Measurements from ENCODE around the gene KLF11.

KLF11 gene

GRCh38 chr2:10043256-10043905 is at the start of gene KLF11:
KLF11 (plus strand) TSS chr2:10043550; CDS start chr2:10043717, 167 bp downstream.
- no peak within 1 kb of the TSS for H3K27ac ChIP-seq

GRCh38 chr2:9994462-9994861 is 48.9 kb upstream of the KLF11 start:
- H3K36me3 ChIP-seq (ENCODE audit: insufficient read depth, low read length): no peaks in the 10 kb centered on the region
- DNase-seq (ENCODE audit: low read depth, low spot score): no peak
- H3K9me3 ChIP-seq (ENCODE audit: low read depth, low read length): no peaks in the 10 kb centered on the region
- no peak overlapping the region for H3K4me3 ChIP-seq
- H3K27ac ChIP-seq: no peak overlapping the region
- no peak overlapping the region for H3K9ac ChIP-seq (ENCODE audit: insufficient read length)
- TF ChIP-seq EZH2 (IDR thresholded peaks at IDR 0.05) (no peak), POLR2AphosphoS5 (IDR thresholded peaks at IDR 0.05; ENCODE audit: borderline replicate concordance, low read depth, low read length) (no peak), FOXP2 (optimal IDR thresholded peaks at IDR 0.05; ENCODE audit: control extremely low read depth, extremely low read length, insufficient read depth) (no peak)

More at GRCh38 chr2:10043256-10043905, at the start of gene KLF11:
- Histone ChIP-seq H3K4me3 (peak within 1 kb of the TSS; percentile 75), H3K9me3 (ENCODE audit: low read depth, low read length) (no peaks in the 10 kb centered on the region), H3K36me3 (ENCODE audit: insufficient read depth, low read length) (peaks cover 6% of the 10 kb centered on the region; the same call in 1 of the 2 replicates), H3K9ac (ENCODE audit: insufficient read length) (peak within 1 kb of the TSS; percentile 73)
- TF ChIP-seq FOXP2 (optimal IDR thresholded peaks at IDR 0.05; ENCODE audit: control extremely low read depth, extremely low read length, insufficient read depth): no peak
- no peak for TF ChIP-seq POLR2AphosphoS5 (IDR thresholded peaks at IDR 0.05; ENCODE audit: borderline replicate concordance, low read depth, low read length)
- TF ChIP-seq EZH2 (IDR thresholded peaks at IDR 0.05): no peak
- DNase-seq (ENCODE audit: low read depth, low spot score): no peak

GRCh38 chr2:9995059-9995458 is 48.3 kb upstream of the KLF11 start:
- TF ChIP-seq FOXP2 (optimal IDR thresholded peaks at IDR 0.05; ENCODE audit: control extremely low read depth, extremely low read length, insufficient read depth) (no peak), POLR2AphosphoS5 (IDR thresholded peaks at IDR 0.05; ENCODE audit: borderline replicate concordance, low read depth, low read length) (no peak), EZH2 (IDR thresholded peaks at IDR 0.05) (no peak)
- no peak for DNase-seq (ENCODE audit: low read depth, low spot score)
- no peak overlapping the region for H3K27ac ChIP-seq
- H3K4me3 ChIP-seq: no peak overlapping the region
- no peaks in the 10 kb centered on the region for H3K9me3 ChIP-seq (ENCODE audit: low read depth, low read length)
- H3K9ac ChIP-seq (ENCODE audit: insufficient read length): no peak overlapping the region
- no peaks in the 10 kb centered on the region for H3K36me3 ChIP-seq (ENCODE audit: insufficient read depth, low read length)

GRCh38 chr2:9996321-9996720 is 47.0 kb upstream of the KLF11 start:
- no peak overlapping the region for H3K9ac ChIP-seq (ENCODE audit: insufficient read length)
- DNase-seq (ENCODE audit: low read depth, low spot score): no peak
- no peak overlapping the region for H3K4me3 ChIP-seq
- TF ChIP-seq FOXP2 (optimal IDR thresholded peaks at IDR 0.05; ENCODE audit: control extremely low read depth, extremely low read length, insufficient read depth) (no peak), EZH2 (IDR thresholded peaks at IDR 0.05) (no peak), POLR2AphosphoS5 (IDR thresholded peaks at IDR 0.05; ENCODE audit: borderline replicate concordance, low read depth, low read length) (no peak)
- no peaks in the 10 kb centered on the region for H3K9me3 ChIP-seq (ENCODE audit: low read depth, low read length)
- H3K36me3 ChIP-seq (ENCODE audit: insufficient read depth, low read length): no peaks in the 10 kb centered on the region
- H3K27ac ChIP-seq: no peak overlapping the region

GRCh38 chr2:9997936-9998335 is 45.4 kb upstream of the KLF11 start:
- Histone ChIP-seq H3K27ac (no peak overlapping the region), H3K9ac (ENCODE audit: insufficient read length) (no peak overlapping the region), H3K4me3 (no peak overlapping the region), H3K9me3 (ENCODE audit: low read depth, low read length) (no peaks in the 10 kb centered on the region), H3K36me3 (ENCODE audit: insufficient read depth, low read length) (no peaks in the 10 kb centered on the region)
- TF ChIP-seq FOXP2 (optimal IDR thresholded peaks at IDR 0.05; ENCODE audit: control extremely low read depth, extremely low read length, insufficient read depth): no peak
- TF ChIP-seq POLR2AphosphoS5 (IDR thresholded peaks at IDR 0.05; ENCODE audit: borderline replicate concordance, low read depth, low read length): no peak
- no peak for TF ChIP-seq EZH2 (IDR thresholded peaks at IDR 0.05)
- no peak for DNase-seq (ENCODE audit: low read depth, low spot score)

- Histone ChIP-seq H3K9ac (ENCODE audit: insufficient read length) (no peak overlapping the region), H3K36me3 (ENCODE audit: insufficient read depth, low read length) (no peaks in the 10 kb centered on the region), H3K27ac (no peak overlapping the region), H3K9me3 (ENCODE audit: low read depth, low read length) (no peaks in the 10 kb centered on the region), H3K4me3 (no peak overlapping the region)
- no peak for TF ChIP-seq POLR2AphosphoS5 (IDR thresholded peaks at IDR 0.05; ENCODE audit: borderline replicate concordance, low read depth, low read length)
- TF ChIP-seq FOXP2 (optimal IDR thresholded peaks at IDR 0.05; ENCODE audit: control extremely low read depth, extremely low read length, insufficient read depth): no peak
- no peak for TF ChIP-seq EZH2 (IDR thresholded peaks at IDR 0.05)
- DNase-seq (ENCODE audit: low read depth, low spot score): no peak
These were observed 44.3 kb upstream of the KLF11 start for GRCh38 chr2:9998916-9999654.

GRCh38 chr2:9999693-10000092 is 43.7 kb upstream of the KLF11 start:
- no peak overlapping the region for H3K27ac ChIP-seq
- H3K9me3 ChIP-seq (ENCODE audit: low read depth, low read length): no peaks in the 10 kb centered on the region
- no peak for DNase-seq (ENCODE audit: low read depth, low spot score)
- H3K36me3 ChIP-seq (ENCODE audit: insufficient read depth, low read length): no peaks in the 10 kb centered on the region
- no peak overlapping the region for H3K4me3 ChIP-seq
- H3K9ac ChIP-seq (ENCODE audit: insufficient read length): no peak overlapping the region
- no peak for TF ChIP-seq FOXP2 (optimal IDR thresholded peaks at IDR 0.05; ENCODE audit: control extremely low read depth, extremely low read length, insufficient read depth)
- no peak for TF ChIP-seq POLR2AphosphoS5 (IDR thresholded peaks at IDR 0.05; ENCODE audit: borderline replicate concordance, low read depth, low read length)
- TF ChIP-seq EZH2 (IDR thresholded peaks at IDR 0.05): no peak

- no peak for DNase-seq (ENCODE audit: low read depth, low spot score)
- no peaks in the 10 kb centered on the region for H3K36me3 ChIP-seq (ENCODE audit: insufficient read depth, low read length)
- TF ChIP-seq POLR2AphosphoS5 (IDR thresholded peaks at IDR 0.05; ENCODE audit: borderline replicate concordance, low read depth, low read length) (no peak), EZH2 (IDR thresholded peaks at IDR 0.05) (no peak), FOXP2 (optimal IDR thresholded peaks at IDR 0.05; ENCODE audit: control extremely low read depth, extremely low read length, insufficient read depth) (no peak)
- no peaks in the 10 kb centered on the region for H3K9me3 ChIP-seq (ENCODE audit: low read depth, low read length)
- no peak overlapping the region for H3K9ac ChIP-seq (ENCODE audit: insufficient read length)
- H3K27ac ChIP-seq: peak overlapping the region; percentile 90; the same call in 1 of the 2 replicates
- H3K4me3 ChIP-seq: no peak overlapping the region
These were observed 42.8 kb upstream of the KLF11 start for GRCh38 chr2:10000541-10000940.

Measured in SK-N-MC (cell line).